IMR-90 (cell line): ENCODE results near the gene TMEM135. TPM values are rescaled to one million over a fixed set of nuclear protein-coding genes. Genes with fewer than 3 reads are reported as not detected.
"Not testable (repeated sequence)": the region's sequence is repeated elsewhere in the genome, so short reads cannot be mapped to it uniquely, and the experiment has no call there.

Experiments used
- ATAC-seq: fragments of 200-7000 bp; cut with Tn5 transposase; 2 replicates; pipeline ENCODE4 v1.9.1; 2020; ENCODE audit warnings: low read depth, mild to moderate bottlenecking, moderate library complexity
- BruUV-seq: library from RNA; stranded (reverse); fragments of 400-500 nt; replicated peaks from 2 replicates; lab custom pipeline; 2021; lab: Mats Ljungman, UMichigan
- CTCF ChIA-PET: fragments of 300-600 bp; formaldehyde crosslinking; extraction: SDS; loops from one replicate; lab custom pipeline; 2021; ENCODE audit warnings: antibody characterized with exemption; lab: Yijun Ruan, JAX
- POLR2A ChIA-PET: fragments of 300-600 bp; sonication (Branson Sonifier 250); formaldehyde crosslinking; loops from one replicate; lab custom pipeline; 2022; ENCODE audit warnings: antibody characterized with exemption; ENCODE audit not compliant: unreplicated experiment; lab: Charles Lee
- DNase-seq: peaks from one replicate; pipeline ENCODE4 v3.0.0; 2013
- H2AFZ ChIP-seq: replicated peaks from 2 replicates; pipeline ENCODE3; 2013; ENCODE audit warnings: low read length, mild to moderate bottlenecking; ENCODE audit not compliant: poor library complexity
- H2AK5ac ChIP-seq: 2 replicates; pipeline ENCODE4 v1.6.1; 2013; ENCODE audit warnings: low read depth, low read length, inconsistent platforms
- H2AK9ac ChIP-seq: replicated peaks from 2 replicates; pipeline ENCODE3; 2013; ENCODE audit warnings: mild to moderate bottlenecking, low read depth, low read length, moderate library complexity; ENCODE audit not compliant: poor library complexity
- H2BK120ac ChIP-seq: 2 replicates; pipeline ENCODE4 v1.6.1; 2013; ENCODE audit warnings: low read depth, low read length, inconsistent platforms
- H2BK15ac ChIP-seq: 3 replicates; pipeline ENCODE4 v1.6.1; 2013; ENCODE audit warnings: low read depth, low read length, inconsistent platforms
- H2BK20ac ChIP-seq: 2 replicates; pipeline ENCODE4 v1.6.1; 2013; ENCODE audit warnings: low read depth, mild to moderate bottlenecking, inconsistent platforms, low read length, moderate library complexity
- H2BK5ac ChIP-seq: 2 replicates; pipeline ENCODE4 v1.6.1; 2013; ENCODE audit warnings: mild to moderate bottlenecking, low read depth, low read length, inconsistent platforms; ENCODE audit not compliant: poor library complexity, severe bottlenecking
- H3K14ac ChIP-seq: replicated peaks from 2 replicates; pipeline ENCODE4 v1.6.1; 2013; ENCODE audit warnings: low read depth, low read length, inconsistent platforms
- H3K18ac ChIP-seq: 2 replicates; pipeline ENCODE4 v1.6.1; 2013; ENCODE audit warnings: low read depth, low read length, control low read depth
- H3K23ac ChIP-seq: 2 replicates; pipeline ENCODE4 v1.6.1; 2013; ENCODE audit warnings: low read depth, low read length, inconsistent platforms
- H3K27ac ChIP-seq: 2 replicates; pipeline ENCODE4 v1.5.1; 2013; ENCODE audit warnings: mild to moderate bottlenecking, control low read depth, low read length; ENCODE audit not compliant: insufficient read depth
- H3K27me3 ChIP-seq: 2 replicates; pipeline ENCODE4 v1.6.1; 2013; ENCODE audit warnings: low read length; ENCODE audit not compliant: control insufficient read depth, insufficient read depth
- H3K36me3 ChIP-seq: 2 replicates; pipeline ENCODE4 v1.6.1; 2013; ENCODE audit warnings: low read length, mixed read lengths; ENCODE audit not compliant: control insufficient read depth, insufficient read depth
- H3K4ac ChIP-seq: 2 replicates; pipeline ENCODE4 v1.6.1; 2013; ENCODE audit warnings: low read depth, low read length, inconsistent platforms
- H3K4me1 ChIP-seq: 2 replicates; pipeline ENCODE4 v1.6.1; 2013; ENCODE audit warnings: low read length, mixed read lengths; ENCODE audit not compliant: control insufficient read depth, insufficient read depth
- H3K4me2 ChIP-seq: 2 replicates; pipeline ENCODE4 v1.6.1; 2013; ENCODE audit warnings: low read depth, mild to moderate bottlenecking, control low read depth, low read length, moderate library complexity
- H3K4me3 ChIP-seq: 2 replicates; pipeline ENCODE4 v1.5.1; 2013; ENCODE audit warnings: low read depth, mild to moderate bottlenecking, control low read depth, low read length, moderate library complexity; ENCODE audit not compliant: insufficient read depth
- H3K56ac ChIP-seq: 2 replicates; pipeline ENCODE4 v1.6.1; 2013; ENCODE audit warnings: low read length, inconsistent platforms; ENCODE audit not compliant: insufficient read depth; ENCODE audit errors: extremely low read depth
- H3K79me1 ChIP-seq, 2 experiments: 2 replicates each; pipeline ENCODE4 v1.6.1; 2013; ENCODE audit warnings: low read length in 2 of 2, inconsistent platforms in 1 of 2, low read depth in 1 of 2
- H3K9ac ChIP-seq: 2 replicates; pipeline ENCODE4 v1.6.1; 2013; ENCODE audit warnings: low read depth, low read length, control low read depth
- H3K9me1 ChIP-seq: 2 replicates; pipeline ENCODE4 v1.6.1; 2013; ENCODE audit warnings: low read length, inconsistent platforms; ENCODE audit not compliant: insufficient read depth
- H3K9me3 ChIP-seq: 2 replicates; pipeline ENCODE4 v1.6.1; 2013; ENCODE audit warnings: low read length; ENCODE audit not compliant: control insufficient read depth, insufficient read depth
- H4K20me1 ChIP-seq: 2 replicates; pipeline ENCODE4 v1.6.1; 2013; ENCODE audit warnings: low read length, inconsistent platforms; ENCODE audit not compliant: insufficient read depth
- H4K5ac ChIP-seq: 2 replicates; pipeline ENCODE4 v1.6.1; 2013; ENCODE audit warnings: mild to moderate bottlenecking, low read depth, low read length, control low read depth
- H4K8ac ChIP-seq, 2 experiments: 2 replicates each; pipeline ENCODE4 v1.6.1; 2013; ENCODE audit warnings: low read depth in 2 of 2, low read length in 2 of 2, control low read depth in 1 of 2, inconsistent platforms in 1 of 2
- H4K91ac ChIP-seq: 2 replicates; pipeline ENCODE4 v1.6.1; 2013; ENCODE audit warnings: low read depth, low read length, inconsistent platforms; ENCODE audit not compliant: insufficient read depth
- CHD1 ChIP-seq: IDR thresholded peaks from 2 replicates; pipeline ENCODE4 v1.6.1; 2012; ENCODE audit warnings: low read depth, low read length, improper control_type of control experiment
- WGBS, 2 experiments: methylation state at CpG; one replicate each; pipeline versions ENCODE4 v1.1.5 to v1.1.7; 2013; ENCODE audit warnings: missing lambda C conversion rate in 2 of 2; ENCODE audit not compliant: insufficient read length in 1 of 2; ENCODE audit errors: extremely low coverage in 2 of 2; 5-methylcytosine and 5-hydroxymethylcytosine counted together
- dilution Hi-C: fragments of 300-500 bp; cut with HindIII; formaldehyde crosslinking; loops from one replicate; pipeline ENCODE4 v1.14.3; 2018; ENCODE audit warnings: low sequenced_read_pairs; ENCODE audit not compliant: unreplicated experiment
- in situ Hi-C: fragments of 300-500 bp; cut with MboI; formaldehyde crosslinking; loops from 3 replicates; pipeline ENCODE4 v1.14.3; 2019; ENCODE audit warnings: low sequenced_read_pairs, inconsistent platforms, mixed read lengths
- intact Hi-C: fragments of 100-400 bp; cut with micrococcal nuclease; formaldehyde crosslinking; loops from 2 replicates; pipeline ENCODE4 v1.10.0; 2022
- polyA plus RNA-seq, 3 experiments: library from polyadenylated mRNA; depleted of rRNA; stranded (reverse); fragments of >200 nt; gene quantifications; 2 replicates each; pipeline ENCODE4 v1.2.3, GENCODE V29; 2012; ENCODE audit warnings: low replicate concordance in 1 of 3
- total RNA-seq: library from RNA; depleted of rRNA; stranded (reverse); fragments of >200 nt; gene quantifications from 2 replicates; pipeline ENCODE4 v1.2.3, GENCODE V29; 2012

The TMEM135 gene
- total and polyA plus RNA-seq, 2 of the 4 experiments (the other 2 are of a cell fraction), result 3.9 to 5.9 TPM

- Histone ChIP-seq H3K9me1 (no peaks in the 10 kb centered on the region), H3K4me1 (peaks cover 2% of the 10 kb centered on the region; the same call in 1 of the 2 replicates), H3K27me3 (no peaks in the 10 kb centered on the region; the same call in 1 of the 2 replicates), H2BK5ac (no peak overlapping the region), H2AFZ (no peak overlapping the region), H3K56ac (no peak overlapping the region), H3K4me3 (no peak overlapping the region), H3K9ac (no peak overlapping the region), H3K4ac (no peak overlapping the region), H4K5ac (no peak overlapping the region), H3K23ac (no peak overlapping the region), H4K8ac (no peak overlapping the region), H2AK9ac (no peak overlapping the region), H2BK20ac (no peak overlapping the region), H3K9me3 (no peaks in the 10 kb centered on the region), H3K36me3 (no peaks in the 10 kb centered on the region), H4K20me1 (no peaks in the 10 kb centered on the region), H3K4me2 (no peak overlapping the region), H2BK15ac (no peak overlapping the region), H3K27ac (no peak overlapping the region), H4K91ac (no peak overlapping the region), H3K18ac (no peak overlapping the region), H3K14ac (no peak overlapping the region), H2BK120ac (no peak overlapping the region), H2AK5ac (no peak overlapping the region), H3K79me1 (no peaks in the 10 kb centered on the region)
- intact Hi-C loops (no loop called here), in situ Hi-C loops (no loop called here), dilution Hi-C loops (no loop called here)
- WGBS, 2 experiments, result no CpG with 5 or more reads among the region's 1 CpG
- DNase-seq (no peak), ATAC-seq (no peak)
- CTCF ChIA-PET, result no interaction called here
- TF ChIP-seq CHD1, result no peak
- POLR2A ChIA-PET, result no interaction called here
- no TSS peak for BruUV-seq
These were observed 34.8 kb upstream of the TMEM135 start for GRCh38 chr11:87002918-87003317.

GRCh38 chr11:87004281-87004680 lies 33.5 kb upstream of the TMEM135 start:
- H3K4me3 ChIP-seq, H2BK5ac ChIP-seq, H4K5ac ChIP-seq, POLR2A ChIA-PET, H3K9me3 ChIP-seq, H3K27ac ChIP-seq, dilution Hi-C loops, H3K4me2 ChIP-seq, H2BK20ac ChIP-seq, H2AK9ac ChIP-seq, H3K56ac ChIP-seq, H4K91ac ChIP-seq, H3K23ac ChIP-seq, CTCF ChIA-PET, H4K8ac ChIP-seq, DNase-seq, H3K14ac ChIP-seq, H3K9me1 ChIP-seq, intact Hi-C loops, BruUV-seq, H3K9ac ChIP-seq, H3K27me3 ChIP-seq, H2AFZ ChIP-seq, H3K79me1 ChIP-seq, H3K4me1 ChIP-seq, H2BK15ac ChIP-seq, H3K18ac ChIP-seq, H4K20me1 ChIP-seq, in situ Hi-C loops, H2BK120ac ChIP-seq, H2AK5ac ChIP-seq, ATAC-seq, H3K4ac ChIP-seq, H3K36me3 ChIP-seq: not testable (repeated sequence)
- no CpG with 5 or more reads among the region's 4 CpGs for WGBS, 2 experiments
